Measurements from ENCODE around the gene CENPP.

- no peak for TF ChIP-seq CTCF (IDR thresholded peaks at IDR 0.05)
- no peak for TF ChIP-seq POLR2A (IDR thresholded peaks at IDR 0.05)
- no peak for TF ChIP-seq EP300 (IDR thresholded peaks at IDR 0.05)
- no peak for TF ChIP-seq POLR2AphosphoS5 (IDR thresholded peaks at IDR 0.05)
Measured at GRCh38 chr9:92341578-92341977, 15.8 kb downstream of the CENPP start.

All from suprapubic skin (tissue), 4 donors.